NCI-H460 (cell line): ENCODE results near the gene EID2. TPM values are rescaled to one million over a fixed set of nuclear protein-coding genes. Genes with fewer than 3 reads are reported as not detected.

ENCODE experiments used
- DNase-seq: peaks from one replicate; pipeline ENCODE4 v3.0.0-alpha.2; 2016; ENCODE audit warnings: low read depth; ENCODE audit errors: extremely low read depth
- total RNA-seq: library from RNA; depleted of rRNA; stranded (reverse); fragments of >200 nt; shearing (Covaris generic); gene quantifications from 2 replicates; pipeline ENCODE4 v1.2.3, GENCODE V29; 2014

EID2 gene
- total RNA-seq, 1 experiment from 2014 or later, result 12.6 TPM

DNA sequence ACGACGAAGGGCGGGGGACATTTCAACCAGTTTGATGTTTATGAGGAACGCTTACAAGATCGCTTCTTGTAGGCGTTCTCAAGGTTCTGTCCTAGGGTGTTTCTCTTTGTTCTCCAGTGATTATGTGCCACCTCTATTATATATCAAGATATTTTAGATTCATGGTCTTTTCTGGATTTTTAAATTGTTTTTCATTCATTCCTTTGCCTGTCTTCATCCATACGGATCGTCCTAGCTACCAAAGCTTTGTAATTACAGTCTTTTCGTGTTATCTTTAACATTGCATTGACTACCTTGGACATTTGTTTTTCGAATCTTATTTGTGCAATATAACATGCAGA is 342 bp upstream of the EID2 start:
- DNase-seq, result no peak

DNA sequence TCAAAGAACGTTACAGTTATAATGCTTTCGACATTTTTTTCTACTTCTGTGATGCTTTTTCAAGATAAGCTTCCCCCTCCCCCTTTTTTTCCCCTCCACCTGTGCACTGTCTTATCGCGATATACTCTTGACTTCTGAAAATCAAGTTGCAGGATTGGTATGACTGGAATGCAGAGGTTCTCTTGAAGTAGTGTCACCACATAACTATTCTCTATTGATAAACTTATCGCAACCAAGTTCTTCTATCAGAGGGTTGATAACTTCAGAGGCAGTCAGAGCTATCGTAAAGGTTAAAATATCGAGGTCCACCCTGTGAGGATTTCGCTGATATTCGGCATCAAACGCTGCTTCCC is 820 bp downstream of the EID2 start:
- no peak for DNase-seq

DNA sequence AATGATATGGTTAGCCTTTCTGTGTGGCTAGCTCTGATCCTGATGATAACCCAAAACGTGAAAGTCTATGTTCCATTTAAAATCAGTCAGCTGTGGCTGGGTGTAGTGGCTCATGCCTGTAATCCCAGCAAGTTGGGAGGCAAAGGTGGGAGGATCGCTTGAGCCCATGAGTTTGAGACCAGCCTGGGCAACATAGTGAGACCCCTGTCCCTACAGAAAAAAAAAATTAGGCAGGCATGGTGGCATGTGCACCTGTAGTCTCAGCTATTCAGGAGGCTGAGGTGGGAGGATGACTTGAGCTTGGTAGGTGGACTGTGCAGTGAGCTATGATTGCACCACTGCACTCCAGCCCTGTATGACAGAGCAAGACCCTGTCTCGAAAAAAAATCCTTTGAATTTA is 6.2 kb downstream of the EID2 start:
- no peak for DNase-seq

DNA sequence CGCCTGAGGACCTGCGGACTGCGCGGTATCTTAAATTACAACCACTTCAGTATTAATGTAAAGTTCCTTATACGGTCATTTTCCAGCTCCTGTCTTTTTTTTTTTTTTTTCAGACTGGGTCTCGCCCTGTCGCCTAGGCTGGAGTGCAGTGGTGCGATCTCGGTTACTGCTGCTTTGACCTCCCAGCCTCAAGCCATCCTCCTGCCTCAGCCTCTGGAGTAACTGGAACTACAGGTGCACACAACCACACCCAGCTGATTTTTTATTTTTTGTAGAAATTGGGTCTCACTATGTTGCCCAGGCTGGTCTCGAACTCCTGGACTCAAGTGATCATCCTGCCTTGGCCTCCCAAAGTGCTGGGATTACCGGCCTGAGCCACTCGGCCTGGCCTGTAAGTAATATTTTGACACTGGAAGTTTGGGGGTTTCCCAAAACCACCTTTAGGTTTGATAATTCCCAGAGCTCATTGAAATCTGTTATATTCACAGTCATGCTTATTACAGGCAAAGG is 6.9 kb downstream of the EID2 start:
- no peak for DNase-seq

- DNase-seq, result peak; percentile 93
Measured at GRCh38 chr19:39532233-39533002, 7.5 kb downstream of the EID2 start, which contains the start of gene EID2B. EID2B (minus strand) TSS chr19:39532852; CDS start chr19:39532802, 50 bp downstream.

- no peak for DNase-seq
Measured at GRCh38 chr19:39531834-39532232, 8.1 kb downstream of the EID2 start.

- no peak for DNase-seq
Measured at GRCh38 chr19:39525205-39525604, 14.8 kb downstream of the EID2 start.

GRCh38 chr19:39524495-39524894 is 15.5 kb downstream of the EID2 start:
- DNase-seq, result no peak

GRCh38 chr19:39520541-39521484 is 19.1 kb downstream of the EID2 start:
- DNase-seq, result no peak

DNA sequence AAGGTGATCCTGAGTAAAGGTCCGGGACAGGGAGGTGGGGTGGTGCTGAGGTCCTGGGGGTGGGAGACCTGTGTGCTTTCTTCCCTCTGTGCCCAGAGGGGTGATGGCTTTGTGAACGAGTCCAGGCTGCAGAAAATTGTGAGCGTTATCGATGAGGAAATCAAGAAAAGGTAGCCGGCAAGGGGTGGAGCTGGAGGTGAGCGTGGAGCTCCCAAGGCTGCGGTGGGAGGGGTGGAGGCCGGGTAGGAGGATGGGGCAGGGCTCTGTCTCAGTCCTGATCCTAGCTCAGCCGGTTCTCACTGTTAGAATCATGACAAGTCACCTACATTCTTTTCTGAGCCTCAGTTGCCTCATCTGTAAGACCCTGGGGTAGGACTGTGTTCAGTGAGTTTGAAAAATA is 21.0 kb downstream of the EID2 start:
- DNase-seq, result no peak

DNA sequence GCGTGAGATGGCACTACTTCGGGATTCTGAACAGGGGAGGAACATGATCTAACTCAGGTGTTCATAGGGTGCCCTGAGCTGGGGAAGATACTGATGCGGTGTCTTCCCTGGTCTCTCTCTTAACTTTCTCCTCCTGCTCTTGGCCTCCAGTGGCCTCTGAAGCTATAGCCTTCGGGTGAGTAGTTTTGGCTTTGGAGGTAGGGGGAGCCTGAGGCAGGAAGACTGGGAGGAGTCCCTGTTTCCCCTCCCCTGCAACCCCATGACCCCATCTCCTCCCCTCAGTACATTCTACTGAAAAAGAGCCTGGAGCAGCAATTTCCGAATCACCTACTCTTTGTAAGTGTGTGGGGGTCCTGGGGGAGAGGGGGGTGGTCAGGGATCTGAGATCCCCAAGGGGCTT is 21.5 kb downstream of the EID2 start:
- DNase-seq, result no peak

- DNase-seq, result no peak
Measured at GRCh38 chr19:39517432-39517831, 22.5 kb downstream of the EID2 start.

DNA sequence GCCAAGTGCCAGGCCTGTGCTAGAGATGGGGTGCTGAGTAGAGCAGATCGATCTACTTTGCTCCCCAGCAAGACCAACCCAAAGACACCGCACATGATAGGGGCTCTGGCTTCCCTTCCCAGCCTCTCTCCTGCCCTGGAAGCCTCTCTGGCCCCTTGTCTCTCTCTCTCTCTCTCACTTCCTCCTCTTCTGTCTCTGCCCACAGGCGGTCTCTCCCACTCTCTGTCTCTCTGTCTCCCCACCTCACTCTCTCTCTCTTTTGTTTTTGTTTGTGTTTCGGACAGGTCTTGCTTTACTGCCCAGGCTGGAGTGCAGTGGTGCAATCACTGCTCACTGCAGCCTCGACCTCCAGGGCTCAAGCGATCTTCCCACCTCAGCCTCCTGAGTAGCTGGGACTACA is 23.7 kb downstream of the EID2 start:
- no peak for DNase-seq

DNA sequence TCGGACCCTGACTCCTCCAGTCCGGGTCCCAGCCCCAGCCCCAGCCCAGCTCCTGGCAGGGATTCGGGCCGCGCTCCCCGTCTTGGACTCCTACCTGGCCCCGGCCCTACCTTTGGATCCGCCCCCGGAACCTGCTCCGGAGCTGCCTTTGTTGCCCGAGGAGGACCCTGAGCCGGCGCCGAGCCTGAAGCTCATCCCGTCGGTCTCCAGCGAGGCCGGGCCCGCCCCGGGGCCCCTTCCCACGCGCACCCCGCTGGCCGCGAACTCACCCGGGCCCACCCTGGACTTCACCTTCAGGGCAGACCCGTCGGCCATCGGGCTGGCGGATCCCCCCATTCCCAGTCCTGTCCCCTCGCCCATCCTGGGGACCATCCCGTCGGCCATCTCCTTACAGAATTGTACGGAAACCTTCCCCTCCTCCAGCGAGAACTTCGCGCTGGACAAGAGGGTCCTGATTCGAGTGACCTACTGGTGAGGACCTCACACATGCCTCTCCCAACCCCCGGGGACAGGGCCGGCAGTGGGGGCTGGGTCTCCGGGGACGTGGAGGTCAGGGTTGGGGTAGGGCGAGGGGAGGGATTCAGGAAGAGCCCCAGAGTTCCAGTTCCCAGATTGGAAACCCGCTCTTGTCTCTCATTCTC is 24.3 kb downstream of the EID2 start:
- no peak for DNase-seq

- no peak for DNase-seq
Measured at GRCh38 chr19:39514840-39515550, 25.0 kb downstream of the EID2 start, which contains the start of gene SELENOV. SELENOV (plus strand) TSS chr19:39515139; CDS start chr19:39515213, 74 bp downstream.

GRCh38 chr19:39512988-39513387 is 27.0 kb downstream of the EID2 start:
- DNase-seq, result no peak

DNA sequence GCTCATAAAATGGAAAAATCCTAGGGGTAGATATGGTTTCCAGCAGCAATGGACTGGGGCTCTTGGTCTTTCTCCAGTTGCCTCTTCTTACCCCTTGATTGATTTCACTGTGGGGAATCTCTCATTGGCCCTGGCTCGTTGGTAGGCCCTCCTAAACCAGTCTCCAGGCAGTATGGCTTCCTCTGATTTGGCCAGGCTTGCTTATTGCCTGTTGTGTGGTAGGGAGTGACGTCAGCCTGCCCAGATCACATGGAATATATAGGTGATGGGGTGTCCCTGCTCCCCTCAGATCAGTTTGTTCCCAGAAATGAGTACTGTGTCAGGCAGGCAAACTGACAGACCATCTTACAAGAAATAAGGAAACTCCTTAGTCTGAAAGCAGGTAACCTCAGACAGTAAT is 30.7 kb downstream of the EID2 start:
- no peak for DNase-seq

GRCh38 chr19:39508629-39509028 is 31.3 kb downstream of the EID2 start:
- DNase-seq, result no peak

- DNase-seq, result no peak
Measured at GRCh38 chr19:39507715-39508364, 32.1 kb downstream of the EID2 start.
